Measurements from ENCODE around the gene PCAT7. TPM values are rescaled to one million over a fixed set of nuclear protein-coding genes. Genes with fewer than 3 reads are reported as not detected.
"Not testable (repeated sequence)": the region's sequence is repeated elsewhere in the genome, so short reads cannot be mapped to it uniquely, and the experiment has no call there.

Gene PCAT7
- total RNA-seq, 1 experiment from 2014 or later = 6.5 TPM

DNA sequence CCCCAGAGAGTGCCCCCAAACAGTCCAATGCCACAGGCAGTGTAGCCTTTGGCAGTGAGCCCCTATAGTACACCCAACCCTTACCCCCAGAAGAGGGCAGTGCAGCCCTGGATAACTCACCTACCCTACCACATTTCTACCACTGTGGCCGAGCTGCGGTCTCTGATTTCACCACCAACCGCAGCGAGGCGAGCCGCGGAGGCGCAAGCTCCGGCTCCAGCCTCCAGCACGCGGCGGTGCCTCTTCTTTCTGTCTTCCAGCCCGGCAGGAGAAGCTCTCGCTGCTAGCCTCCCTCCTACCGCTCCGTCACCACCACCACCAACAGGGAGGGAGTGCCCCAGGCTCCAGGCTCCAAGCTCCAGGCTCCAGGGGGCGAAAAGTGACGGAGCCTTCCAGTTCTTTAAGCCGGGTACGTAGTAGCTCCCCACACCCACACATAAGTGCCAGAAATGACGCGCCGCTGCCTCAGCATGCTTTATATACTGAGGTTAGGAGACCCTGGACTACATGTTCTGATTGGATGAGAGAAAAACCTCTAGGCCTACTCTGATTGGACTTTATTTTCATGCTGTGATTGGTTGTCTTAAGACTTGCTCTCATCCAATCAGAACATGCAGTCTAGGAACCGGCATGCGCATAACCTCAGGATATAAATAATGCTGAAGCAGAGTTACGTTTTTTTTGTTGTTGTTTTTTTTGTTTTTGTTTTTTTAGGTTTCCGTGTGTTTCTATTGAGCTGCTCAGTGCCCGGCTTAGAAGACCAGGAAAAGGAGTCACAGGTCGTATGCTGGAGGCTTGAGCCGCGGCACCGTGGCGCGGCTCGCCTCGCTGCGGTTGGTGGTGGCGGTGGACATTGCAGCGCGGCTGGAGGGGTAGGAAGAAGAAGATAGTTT, at the start of gene PCAT7 (continued):
- TF ChIP-seq, protein P1, sequence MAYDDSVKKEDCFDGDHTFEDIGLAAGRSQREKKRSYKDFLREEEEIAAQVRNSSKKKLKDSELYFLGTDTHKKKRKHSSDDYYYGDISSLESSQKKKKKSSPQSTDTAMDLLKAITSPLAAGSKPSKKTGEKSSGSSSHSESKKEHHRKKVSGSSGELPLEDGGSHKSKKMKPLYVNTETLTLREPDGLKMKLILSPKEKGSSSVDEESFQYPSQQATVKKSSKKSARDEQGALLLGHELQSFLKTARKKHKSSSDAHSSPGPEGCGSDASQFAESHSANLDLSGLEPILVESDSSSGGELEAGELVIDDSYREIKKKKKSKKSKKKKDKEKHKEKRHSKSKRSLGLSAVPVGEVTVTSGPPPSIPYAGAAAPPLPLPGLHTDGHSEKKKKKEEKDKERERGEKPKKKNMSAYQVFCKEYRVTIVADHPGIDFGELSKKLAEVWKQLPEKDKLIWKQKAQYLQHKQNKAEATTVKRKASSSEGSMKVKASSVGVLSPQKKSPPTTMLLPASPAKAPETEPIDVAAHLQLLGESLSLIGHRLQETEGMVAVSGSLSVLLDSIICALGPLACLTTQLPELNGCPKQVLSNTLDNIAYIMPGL (CRISPR knock-in tag; IDR thresholded peaks at IDR 0.05) = peak; percentile 60
- TF ChIP-seq NFE2L1 (CRISPR knock-in tag; IDR thresholded peaks at IDR 0.05) = no peak

DNA sequence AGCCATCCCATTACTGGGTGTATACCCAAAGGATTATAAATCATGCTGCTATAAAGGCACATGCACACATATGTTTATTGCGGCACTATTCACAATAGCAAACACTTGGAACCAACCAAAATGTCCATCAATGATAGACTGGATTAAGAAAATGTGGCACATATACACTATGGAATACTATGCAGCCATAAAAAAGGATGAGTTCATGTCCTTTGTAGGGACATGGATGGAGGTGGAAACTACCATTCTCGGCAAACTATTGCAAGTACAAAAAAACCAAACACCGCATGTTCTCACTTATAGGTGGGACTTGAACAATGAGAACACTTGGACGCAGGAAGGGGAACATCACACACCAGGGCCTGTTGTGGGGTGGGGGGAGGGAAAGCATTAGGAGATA, 48.5 kb upstream of the PCAT7 start:
- CTCF ChIA-PET, H3K4me3 Mint-ChIP-seq: not testable (repeated sequence)

GRCh38 chr9:94507531-94508258, 47.2 kb upstream of the PCAT7 start:
- TF ChIP-seq GABPB1 (CRISPR knock-in tag; IDR thresholded peaks at IDR 0.05) (peak; percentile 18; the same call in 1 of the 2 replicates), PRDM15 (CRISPR knock-in tag; IDR thresholded peaks at IDR 0.05) (no peak)
- TF ChIP-seq, protein P2, sequence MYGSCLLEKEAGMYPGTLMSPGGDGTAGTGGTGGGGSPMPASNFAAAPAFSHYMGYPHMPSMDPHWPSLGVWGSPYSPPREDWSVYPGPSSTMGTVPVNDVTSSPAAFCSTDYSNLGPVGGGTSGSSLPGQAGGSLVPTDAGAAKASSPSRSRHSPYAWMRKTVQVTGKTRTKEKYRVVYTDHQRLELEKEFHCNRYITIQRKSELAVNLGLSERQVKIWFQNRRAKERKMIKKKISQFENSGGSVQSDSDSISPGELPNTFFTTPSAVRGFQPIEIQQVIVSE (CRISPR knock-in tag; IDR thresholded peaks at IDR 0.05; ENCODE audit: borderline replicate concordance) = no peak
- POLR2A ChIA-PET = no interaction called here
- CTCF ChIA-PET = no interaction called here
- peaks cover 8% of the 10 kb centered on the region; the same call in 1 of the 2 replicates for H3K9me3 Mint-ChIP-seq
- H3K27me3 Mint-ChIP-seq (ENCODE audit: low read depth) = no peaks in the 10 kb centered on the region
- no peaks in the 10 kb centered on the region; the same call in 1 of the 2 replicates for H3K4me1 Mint-ChIP-seq
- H3K27ac Mint-ChIP-seq = no peak overlapping the region
- no peaks in the 10 kb centered on the region for H3K36me3 Mint-ChIP-seq
- no peak for DNase-seq (ENCODE audit: low spot score)
- ATAC-seq = no peak
- no peak overlapping the region for H3K4me3 Mint-ChIP-seq

More for the DNA sequence above, 48.5 kb upstream of the PCAT7 start:
- H3K36me3 Mint-ChIP-seq; H3K27ac Mint-ChIP-seq; POLR2A ChIA-PET; H3K9me3 Mint-ChIP-seq; H3K27me3 Mint-ChIP-seq (ENCODE audit: low read depth); H3K4me1 Mint-ChIP-seq; ATAC-seq; DNase-seq (ENCODE audit: low spot score): not testable (repeated sequence)

DNA sequence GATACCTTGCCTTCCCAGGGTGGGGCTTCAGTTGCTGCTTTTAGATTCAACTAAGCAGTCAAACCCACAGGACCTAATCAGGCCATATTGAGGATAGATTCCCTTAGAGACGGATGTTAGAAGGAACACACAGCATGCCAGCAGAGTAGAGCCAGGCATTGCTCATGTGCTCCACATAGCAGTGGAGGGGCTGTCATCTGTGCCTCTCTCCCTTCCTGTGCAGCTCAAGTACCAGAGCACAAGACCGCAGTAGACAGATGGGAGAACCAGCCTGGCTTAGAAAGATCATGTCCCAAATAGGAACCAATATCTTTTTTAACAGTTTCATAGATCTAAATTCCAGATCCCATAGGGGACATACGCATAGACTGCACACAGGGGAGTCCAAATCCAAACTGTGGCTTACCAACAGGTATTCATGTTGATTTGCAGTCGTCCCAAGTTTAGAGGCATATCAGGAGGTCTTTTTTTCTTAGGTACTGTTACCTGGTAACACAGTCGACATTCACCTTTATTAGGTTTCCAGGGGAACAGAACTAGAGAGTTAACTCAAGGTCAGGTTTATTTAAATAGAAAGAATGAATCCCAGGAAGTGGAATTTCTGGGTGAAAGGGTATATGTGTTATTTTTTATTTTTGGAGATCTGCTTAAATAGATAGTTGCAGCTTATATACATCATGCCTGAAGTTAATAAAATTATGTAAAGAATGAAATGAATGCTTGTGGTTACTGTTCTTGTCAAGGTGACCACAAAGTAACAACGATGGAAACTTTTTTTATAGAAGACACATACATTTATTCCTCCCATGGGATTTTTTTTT, 43.5 kb upstream of the PCAT7 start:
- Mint-ChIP-seq H3K4me3 (no peak overlapping the region), H3K4me1 (peaks cover 8% of the 10 kb centered on the region), H3K27me3 (ENCODE audit: low read depth) (no peaks in the 10 kb centered on the region), H3K27ac (no peak overlapping the region), H3K9me3 (no peaks in the 10 kb centered on the region), H3K36me3 (no peaks in the 10 kb centered on the region)
- ChIA-PET POLR2A (no interaction called here), CTCF (no interaction called here)
- TF ChIP-seq ZNF317 (CRISPR knock-in tag; IDR thresholded peaks at IDR 0.05; ENCODE audit: borderline replicate concordance, low read depth) (peak; percentile 82), GABPB1 (CRISPR knock-in tag; IDR thresholded peaks at IDR 0.05) (no peak)
- peak; percentile 32; the same call in 1 of the 2 replicates for ATAC-seq
- DNase-seq (ENCODE audit: low spot score) = no peak

GRCh38 chr9:94511955-94512265, 43.0 kb upstream of the PCAT7 start:
- Mint-ChIP-seq H3K4me1 (peaks cover 8% of the 10 kb centered on the region), H3K27ac (no peak overlapping the region)
- POLR2A ChIA-PET = no interaction called here

More at GRCh38 chr9:94511955-94512265, 43.0 kb upstream of the PCAT7 start:
- Mint-ChIP-seq H3K4me3 (no peak overlapping the region), H3K36me3 (no peaks in the 10 kb centered on the region), H3K27me3 (ENCODE audit: low read depth) (no peaks in the 10 kb centered on the region), H3K9me3 (no peaks in the 10 kb centered on the region)
- no peak for TF ChIP-seq SMAD4 (CRISPR knock-in tag; IDR thresholded peaks at IDR 0.05)
- no peak for TF ChIP-seq SOX15 (CRISPR knock-in tag; IDR thresholded peaks at IDR 0.05)
- DNase-seq (ENCODE audit: low spot score) (no peak), ATAC-seq (no peak)
- CTCF ChIA-PET = no interaction called here

All from WTC11 (cell line).